ENCODE measurements around the gene FXYD1. TPM values are rescaled to one million over a fixed set of nuclear protein-coding genes. Genes with fewer than 3 reads are reported as not detected.
"Not testable (repeated sequence)": the region's sequence is repeated elsewhere in the genome, so short reads cannot be mapped to it uniquely, and the experiment has no call there.

The FXYD1 gene
- total and polyA plus RNA-seq, 2 experiments from 2014 or later, result 0.43 to 1.2 TPM

DNA sequence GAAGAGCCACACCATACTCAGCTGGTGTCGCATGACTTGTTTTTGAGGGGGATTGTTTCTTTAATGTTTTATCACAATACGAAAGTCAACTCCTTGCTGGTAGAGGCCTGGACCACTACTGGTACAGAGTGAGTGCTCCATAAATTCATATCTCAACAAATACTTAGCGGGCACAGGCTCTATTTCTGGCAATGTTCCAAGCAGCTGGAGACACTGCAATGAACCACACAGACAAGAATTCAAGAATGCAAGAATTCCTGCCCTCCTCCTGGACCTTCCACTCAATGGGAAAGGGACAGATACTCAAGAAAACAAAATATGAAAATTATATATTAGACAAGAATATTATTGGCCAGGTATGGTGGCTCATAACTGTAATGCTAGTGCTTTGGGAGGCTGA lies 10.8 kb downstream of the FXYD1 start:
- no peaks in the 10 kb centered on the region for H3K27me3 ChIP-seq (replicated peaks; ENCODE audit: insufficient read depth)
- no peak overlapping the region for H3K4me3 ChIP-seq
- no peak overlapping the region for H2AFZ ChIP-seq
- H3K9me2 ChIP-seq (ENCODE audit: insufficient read depth), result no peaks in the 10 kb centered on the region
- H3K9ac ChIP-seq, result no peak overlapping the region
- 64 to 75% methylated on average over 3 of the region's 3 CpGs for WGBS, 2 experiments (ENCODE audit: low coverage in 1 of 2, low lambda C conversion rate in 2 of 2, missing lambda C conversion rate in 2 of 2)
- H3K4me2 ChIP-seq (ENCODE audit: unreplicated experiment), result no peak overlapping the region
- no peaks in the 10 kb centered on the region for H3K9me3 ChIP-seq (ENCODE audit: low read depth)
- H4K20me1 ChIP-seq (ENCODE audit: insufficient read depth), result no peaks in the 10 kb centered on the region
- no peaks in the 10 kb centered on the region for H3K36me3 ChIP-seq (ENCODE audit: low read depth)
- no peaks in the 10 kb centered on the region for H3F3A ChIP-seq (ENCODE audit: insufficient read depth)
- H3K79me2 ChIP-seq (ENCODE audit: insufficient read depth), result no peaks in the 10 kb centered on the region
- H3K27ac ChIP-seq, result no peak overlapping the region
- TF ChIP-seq EZH2 (IDR thresholded peaks at IDR 0.05; ENCODE audit: insufficient read depth, poor library complexity, severe bottlenecking) (no peak), EZH2phosphoT487 (IDR thresholded peaks at IDR 0.05; ENCODE audit: insufficient read depth, low read depth) (no peak)
- in situ Hi-C loops (cut with MboI), result no loop called here
- no peaks in the 10 kb centered on the region for H3K4me1 ChIP-seq (ENCODE audit: insufficient read depth)
- no peak for DNase-seq

- H3K4me3 ChIP-seq, result no peak overlapping the region
- H4K20me1 ChIP-seq (ENCODE audit: insufficient read depth), result no peaks in the 10 kb centered on the region
- TF ChIP-seq EZH2phosphoT487 (IDR thresholded peaks at IDR 0.05; ENCODE audit: insufficient read depth, low read depth) (no peak), EZH2 (IDR thresholded peaks at IDR 0.05; ENCODE audit: insufficient read depth, poor library complexity, severe bottlenecking) (no peak)
- H3F3A ChIP-seq (ENCODE audit: insufficient read depth), result no peaks in the 10 kb centered on the region
- no peaks in the 10 kb centered on the region for H3K9me3 ChIP-seq (ENCODE audit: low read depth)
- no peak overlapping the region for H3K9ac ChIP-seq
- H3K36me3 ChIP-seq (ENCODE audit: low read depth), result no peaks in the 10 kb centered on the region
- H3K9me2 ChIP-seq (ENCODE audit: insufficient read depth), result no peaks in the 10 kb centered on the region
- H2AFZ ChIP-seq, result no peak overlapping the region
- in situ Hi-C loops (cut with MboI), result no loop called here
- no peak overlapping the region for H3K27ac ChIP-seq
- H3K79me2 ChIP-seq (ENCODE audit: insufficient read depth), result peaks cover 9% of the 10 kb centered on the region
- DNase-seq, result no peak
- H3K4me1 ChIP-seq (ENCODE audit: insufficient read depth), result no peaks in the 10 kb centered on the region
- WGBS, 2 experiments (ENCODE audit: low coverage in 1 of 2, low lambda C conversion rate in 2 of 2, missing lambda C conversion rate in 2 of 2), result 55 to 79% methylated on average over 1 to 2 of the region's 2 CpGs
- no peaks in the 10 kb centered on the region for H3K27me3 ChIP-seq (replicated peaks; ENCODE audit: insufficient read depth)
- no peak overlapping the region for H3K4me2 ChIP-seq (ENCODE audit: unreplicated experiment)
Observed at GRCh38 chr19:35150445-35150844, 11.8 kb downstream of the FXYD1 start.

GRCh38 chr19:35151273-35152065 lies 12.8 kb downstream of the FXYD1 start:
- DNase-seq, result no peak

DNA sequence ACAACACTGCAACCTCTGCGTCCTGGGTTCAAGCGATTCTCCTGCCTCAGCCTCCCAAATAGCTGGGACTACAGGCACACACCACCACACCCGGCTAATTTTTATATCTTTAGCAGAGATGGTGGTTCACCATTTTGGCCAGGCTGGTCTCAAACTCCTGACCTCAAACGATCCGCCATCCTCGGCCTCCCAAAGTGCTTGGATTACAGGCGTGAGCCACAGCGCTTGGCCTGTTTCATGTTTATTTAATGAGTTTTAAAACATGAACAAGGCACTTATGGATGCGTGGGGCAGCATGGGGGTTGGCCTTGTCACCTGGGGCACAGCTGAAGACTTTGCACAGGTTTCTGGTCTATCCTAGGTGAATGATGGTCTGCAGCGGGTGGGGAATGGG lies 14.5 kb downstream of the FXYD1 start:
- H3K27ac ChIP-seq; H3K9ac ChIP-seq; H3K4me3 ChIP-seq; H3K4me2 ChIP-seq (ENCODE audit: unreplicated experiment); in situ Hi-C loops (cut with MboI); H2AFZ ChIP-seq; H3F3A ChIP-seq (ENCODE audit: insufficient read depth); H3K9me2 ChIP-seq (ENCODE audit: insufficient read depth); H4K20me1 ChIP-seq (ENCODE audit: insufficient read depth); H3K9me3 ChIP-seq (ENCODE audit: low read depth); H3K36me3 ChIP-seq (ENCODE audit: low read depth); DNase-seq; H3K4me1 ChIP-seq (ENCODE audit: insufficient read depth); H3K27me3 ChIP-seq (replicated peaks; ENCODE audit: insufficient read depth): not testable (repeated sequence)
- peaks cover 34% of the 10 kb centered on the region for H3K79me2 ChIP-seq (ENCODE audit: insufficient read depth)
- 80 to 82% methylated on average over 10 of the region's 10 CpGs for WGBS, 2 experiments (ENCODE audit: low coverage in 1 of 2, low lambda C conversion rate in 2 of 2, missing lambda C conversion rate in 2 of 2)

More at GRCh38 chr19:35151273-35152065, 12.8 kb downstream of the FXYD1 start:
- H3K9me2 ChIP-seq (ENCODE audit: insufficient read depth), result no peaks in the 10 kb centered on the region
- no peaks in the 10 kb centered on the region for H3K36me3 ChIP-seq (ENCODE audit: low read depth)
- H3K9ac ChIP-seq, result no peak overlapping the region
- H3F3A ChIP-seq (ENCODE audit: insufficient read depth), result no peaks in the 10 kb centered on the region
- H3K4me3 ChIP-seq, result no peak overlapping the region
- no peak overlapping the region for H3K4me2 ChIP-seq (ENCODE audit: unreplicated experiment)
- no peak overlapping the region for H2AFZ ChIP-seq
- no peak for TF ChIP-seq EZH2phosphoT487 (IDR thresholded peaks at IDR 0.05; ENCODE audit: insufficient read depth, low read depth)
- no peak for TF ChIP-seq EZH2 (IDR thresholded peaks at IDR 0.05; ENCODE audit: insufficient read depth, poor library complexity, severe bottlenecking)
- in situ Hi-C loops (cut with MboI), result no loop called here
- WGBS, 2 experiments (ENCODE audit: low coverage in 1 of 2, low lambda C conversion rate in 2 of 2, missing lambda C conversion rate in 2 of 2), result 91 to 96% methylated on average over 18 to 20 of the region's 20 CpGs
- no peak overlapping the region for H3K27ac ChIP-seq
- H3K4me1 ChIP-seq (ENCODE audit: insufficient read depth), result peaks cover 7% of the 10 kb centered on the region
- H3K9me3 ChIP-seq (ENCODE audit: low read depth), result no peaks in the 10 kb centered on the region
- 0 out of 2 replicates have a peak, but pooled peaks cover 5% of the 10 kb centered on the region for H4K20me1 ChIP-seq (ENCODE audit: insufficient read depth)
- peaks cover 19% of the 10 kb centered on the region for H3K79me2 ChIP-seq (ENCODE audit: insufficient read depth)
- no peaks in the 10 kb centered on the region for H3K27me3 ChIP-seq (replicated peaks; ENCODE audit: insufficient read depth)

Measured in GM23248 (cell line).